DMS 273 (cell line): ENCODE results near the gene DKK3.
A peak's percentile ranks its signal among the peaks of the same experiment; 100 is the strongest.

Source experiments
- DNase-seq: peaks from one replicate; lab custom pipeline; 2025; ENCODE audit not compliant: unreplicated experiment; lab: John Stamatoyannopoulos, UW

Gene DKK3

GRCh38 chr11:12031856-12032544, 23.6 kb upstream of the DKK3 start:
- no peak for DNase-seq

- DNase-seq, result no peak
Observed at GRCh38 chr11:12029738-12030363, 21.4 kb upstream of the DKK3 start.

GRCh38 chr11:12029119-12029518, 20.7 kb upstream of the DKK3 start:
- no peak for DNase-seq

- no peak for DNase-seq
Observed at GRCh38 chr11:12028303-12028702, 19.9 kb upstream of the DKK3 start.

- no peak for DNase-seq
Observed at GRCh38 chr11:12026331-12027211, 18.1 kb upstream of the DKK3 start.

GRCh38 chr11:12024254-12024926, 16.0 kb upstream of the DKK3 start:
- no peak for DNase-seq

- DNase-seq, result no peak
Observed at GRCh38 chr11:12023015-12023414, 14.6 kb upstream of the DKK3 start.

- no peak for DNase-seq
Observed at GRCh38 chr11:12020546-12020945, 12.1 kb upstream of the DKK3 start.

- no peak for DNase-seq
Observed at GRCh38 chr11:12019866-12020416, 11.5 kb upstream of the DKK3 start.

GRCh38 chr11:12019337-12019736, 10.9 kb upstream of the DKK3 start:
- no peak for DNase-seq

- DNase-seq, result no peak
Observed at GRCh38 chr11:12017865-12018453, 9.5 kb upstream of the DKK3 start.

- no peak for DNase-seq
Observed at GRCh38 chr11:12017243-12017678, 8.8 kb upstream of the DKK3 start.

- DNase-seq, result peak; percentile 28
Observed at GRCh38 chr11:12016246-12016645, 7.8 kb upstream of the DKK3 start.

GRCh38 chr11:12015486-12015885, 7.1 kb upstream of the DKK3 start:
- DNase-seq, result no peak

- DNase-seq, result no peak
Observed at GRCh38 chr11:12013781-12014180, 5.4 kb upstream of the DKK3 start.

- no peak for DNase-seq
Observed at GRCh38 chr11:12009617-12010321, 1.3 kb upstream of the DKK3 start.

GRCh38 chr11:12008790-12009616, 577 bp upstream of the DKK3 start:
- DNase-seq, result no peak

GRCh38 chr11:12007230-12007593, 1.2 kb downstream of the DKK3 start:
- no peak for DNase-seq

- DNase-seq, result no peak
Observed at GRCh38 chr11:12006552-12007229, 1.7 kb downstream of the DKK3 start.
